HG03159 (cell line): ENCODE measurements around the gene NCF1.
"Not testable (repeated sequence)": the region's sequence is repeated elsewhere in the genome, so short reads cannot be mapped to it uniquely, and the experiment has no call there.

Experiments used
- ATAC-seq: cut with Tn5 transposase; IDR thresholded peaks from one replicate; pipeline ENCODE4 v1.9.1; 2021; ENCODE audit warnings: mild to moderate bottlenecking, moderate library complexity; ENCODE audit not compliant: unreplicated experiment

NCF1 gene

DNA sequence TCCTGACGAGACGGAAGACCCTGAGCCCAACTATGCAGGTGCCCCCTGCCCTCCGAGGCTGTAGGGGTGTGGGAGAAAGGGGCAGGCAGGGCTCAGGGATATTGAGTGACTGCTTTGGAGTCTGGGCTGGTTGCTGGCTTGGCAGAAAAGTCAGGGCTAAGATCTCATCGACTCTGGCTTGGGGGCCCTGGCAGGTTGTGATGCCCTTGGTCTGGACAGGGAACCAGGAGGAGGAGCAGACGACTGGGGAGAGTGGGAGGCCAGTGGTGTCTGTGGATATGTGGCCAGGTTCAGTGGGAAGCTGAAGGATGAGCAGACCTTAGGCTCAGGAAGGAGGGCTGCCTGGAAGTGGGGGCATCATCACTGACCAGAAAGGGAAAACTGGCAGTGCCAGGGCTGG is 9.8 kb downstream of the NCF1 start:
- ATAC-seq: not testable (repeated sequence)

DNA sequence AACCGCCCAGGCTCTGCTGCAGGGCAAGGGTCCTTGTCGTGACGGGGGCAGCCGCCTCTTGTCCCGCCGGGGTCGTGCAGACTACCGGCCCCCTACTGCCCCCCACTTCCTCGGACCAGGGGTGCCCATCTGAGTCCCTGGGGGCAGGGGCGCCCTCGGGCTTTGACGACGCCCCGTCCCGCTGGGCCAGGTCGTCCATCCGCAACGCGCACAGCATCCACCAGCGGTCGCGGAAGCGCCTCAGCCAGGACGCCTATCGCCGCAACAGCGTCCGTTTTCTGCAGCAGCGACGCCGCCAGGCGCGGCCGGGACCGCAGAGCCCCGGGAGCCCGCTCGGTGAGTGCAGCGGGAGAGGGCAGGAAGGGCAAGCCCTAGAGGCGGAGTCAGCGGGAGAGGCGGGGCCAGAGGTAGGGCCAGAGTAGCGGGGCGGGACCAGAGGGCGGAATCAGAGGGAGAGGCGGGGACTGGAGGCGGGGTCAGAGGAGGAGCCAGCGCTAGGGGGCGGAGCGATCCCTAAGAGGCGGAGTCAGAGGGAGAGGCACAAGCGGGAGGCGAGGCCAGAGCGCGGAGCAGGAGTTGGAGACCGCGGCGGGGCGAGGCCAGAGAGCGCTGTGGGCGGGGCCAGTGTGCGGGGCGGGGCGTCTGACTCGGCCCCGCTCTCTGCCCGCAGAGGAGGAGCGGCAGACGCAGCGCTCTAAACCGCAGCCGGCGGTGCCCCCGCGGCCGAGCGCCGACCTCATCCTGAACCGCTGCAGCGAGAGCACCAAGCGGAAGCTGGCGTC is 14.7 kb downstream of the NCF1 start:
- peak; percentile 85 for ATAC-seq

- ATAC-seq: not testable (repeated sequence)
Observed at GRCh38 chr7:74789200-74789736, 15.5 kb downstream of the NCF1 start.

DNA sequence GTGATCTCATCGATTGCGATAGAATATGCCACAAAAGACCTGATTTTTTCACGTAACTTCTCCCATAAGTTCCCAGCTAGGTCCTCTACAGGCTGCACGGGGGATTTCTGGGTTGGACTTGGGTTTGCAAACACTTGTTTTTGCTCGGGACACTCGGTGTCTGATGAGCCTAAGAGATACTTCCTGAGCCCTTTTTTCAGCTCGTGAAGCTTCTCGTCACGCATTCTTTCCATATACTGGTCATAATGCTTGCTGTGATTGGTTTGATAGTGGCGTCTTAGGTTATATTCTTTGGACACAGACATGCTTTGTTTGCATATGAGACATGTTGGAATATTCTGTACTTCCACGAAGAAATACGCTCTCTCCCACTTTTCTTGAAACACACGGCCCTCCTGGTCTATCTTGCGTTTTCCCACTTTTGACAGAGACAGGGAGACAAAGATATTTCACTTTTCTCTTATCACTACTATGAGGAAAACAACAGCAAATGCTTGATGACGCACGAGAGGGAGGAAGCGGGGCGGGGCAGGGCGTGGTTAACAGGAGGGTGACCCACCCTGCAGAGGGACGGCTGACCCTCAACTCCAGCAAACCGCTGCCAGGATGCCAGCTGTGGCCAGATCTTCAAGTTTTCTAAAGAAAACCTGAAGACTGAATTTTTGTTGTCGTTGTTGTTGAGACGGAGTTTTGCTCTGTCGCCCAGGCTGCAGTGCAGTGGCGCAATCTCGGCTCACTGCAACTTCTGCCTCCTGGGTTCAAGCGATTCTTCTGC is 24.2 kb downstream of the NCF1 start:
- not testable (repeated sequence) for ATAC-seq

DNA sequence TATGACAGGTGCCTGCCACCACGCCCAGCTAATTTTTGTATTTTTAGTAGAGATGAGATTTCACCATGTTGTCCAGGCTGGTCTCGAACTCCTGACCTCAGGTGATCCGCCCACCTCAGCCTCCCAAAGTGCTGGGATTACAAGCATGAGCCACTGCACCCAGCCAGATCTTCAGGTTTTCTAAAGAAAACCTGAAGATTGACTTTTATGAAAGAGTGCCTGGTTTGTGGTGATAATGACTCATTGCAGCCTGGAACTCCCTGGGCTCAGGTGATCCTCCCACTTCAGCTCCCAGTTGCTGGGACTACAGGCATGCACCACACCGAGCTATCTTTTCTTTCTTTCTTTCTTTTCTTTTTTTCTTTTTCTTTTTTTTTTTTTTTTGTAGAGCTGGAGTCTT is 24.8 kb downstream of the NCF1 start:
- not testable (repeated sequence) for ATAC-seq

DNA sequence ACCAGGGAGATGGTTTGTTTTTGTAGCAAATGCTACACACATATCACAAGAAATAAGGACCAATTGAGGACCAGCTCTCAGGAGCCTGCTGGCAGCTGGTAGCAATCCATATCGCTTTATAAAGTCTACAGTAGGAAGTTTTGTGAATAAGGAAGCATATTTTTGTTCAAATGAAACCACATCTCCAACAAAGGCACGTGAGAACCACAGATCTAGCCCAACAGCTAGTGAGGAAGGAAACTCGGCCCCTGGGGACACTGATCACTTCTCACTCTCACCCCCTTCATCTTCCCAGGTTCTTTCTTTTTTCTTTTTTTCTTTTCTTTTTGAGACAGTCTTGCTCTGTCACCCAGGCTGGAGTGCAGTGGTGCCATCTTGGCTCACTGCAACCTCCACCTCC is 42.1 kb downstream of the NCF1 start:
- ATAC-seq: not testable (repeated sequence)

DNA sequence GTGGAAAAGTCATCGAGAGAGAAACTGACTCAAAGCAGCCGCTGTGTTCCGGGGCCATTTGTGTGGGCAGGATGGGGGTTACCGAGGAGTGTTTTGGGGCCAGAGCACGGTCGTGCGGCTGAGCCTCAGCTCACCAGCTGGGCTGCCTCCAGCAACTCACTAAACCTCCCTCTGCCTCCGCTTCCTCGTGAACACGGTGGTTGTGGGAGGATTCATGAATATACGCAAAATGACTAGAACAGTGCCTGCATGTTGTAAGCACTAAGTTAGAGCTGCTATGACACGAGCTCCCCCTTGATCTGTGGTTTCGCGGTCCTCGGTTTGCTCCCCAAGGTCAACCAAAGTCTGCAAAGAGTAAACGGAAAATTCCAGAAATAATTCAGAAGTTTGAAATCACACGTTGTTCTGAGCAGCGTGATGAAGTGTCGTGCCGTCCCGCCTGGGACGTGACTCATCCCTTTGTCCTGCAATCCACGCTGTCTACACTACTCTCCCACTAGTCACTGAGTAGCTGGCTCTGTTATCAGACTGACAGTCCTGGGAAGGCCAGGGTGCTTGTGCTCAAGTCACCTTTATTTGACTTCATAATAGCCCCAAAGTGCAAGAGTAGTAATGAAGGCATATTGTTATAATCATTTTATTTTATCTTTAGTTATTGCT is 46.5 kb downstream of the NCF1 start:
- ATAC-seq: peak; percentile 78

GRCh38 chr7:74821259-74821658 is 47.4 kb downstream of the NCF1 start:
- not testable (repeated sequence) for ATAC-seq

DNA sequence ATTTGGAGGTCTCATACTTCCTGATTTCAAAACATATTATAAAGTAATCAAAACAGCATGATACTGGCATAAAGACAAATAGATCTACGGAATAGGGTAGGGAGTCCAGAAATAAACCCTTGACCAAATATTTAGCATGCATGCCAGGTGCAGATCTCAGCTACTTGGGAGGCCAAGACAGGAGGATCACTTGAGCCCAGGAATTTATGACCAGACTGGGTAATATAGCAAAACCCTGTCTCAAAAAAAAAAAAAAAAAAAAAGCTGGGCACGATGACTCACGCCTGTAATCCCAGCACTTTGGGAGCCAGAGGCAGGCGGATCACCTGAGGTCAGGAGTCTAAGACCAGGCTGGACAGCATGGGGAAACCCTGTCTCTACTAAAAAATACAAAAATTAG is 56.1 kb downstream of the NCF1 start:
- ATAC-seq: not testable (repeated sequence)

- ATAC-seq: not testable (repeated sequence)
Observed at GRCh38 chr7:74830411-74830810, 56.6 kb downstream of the NCF1 start.
